ENCODE data around the gene CD69.

Gene CD69

DNA sequence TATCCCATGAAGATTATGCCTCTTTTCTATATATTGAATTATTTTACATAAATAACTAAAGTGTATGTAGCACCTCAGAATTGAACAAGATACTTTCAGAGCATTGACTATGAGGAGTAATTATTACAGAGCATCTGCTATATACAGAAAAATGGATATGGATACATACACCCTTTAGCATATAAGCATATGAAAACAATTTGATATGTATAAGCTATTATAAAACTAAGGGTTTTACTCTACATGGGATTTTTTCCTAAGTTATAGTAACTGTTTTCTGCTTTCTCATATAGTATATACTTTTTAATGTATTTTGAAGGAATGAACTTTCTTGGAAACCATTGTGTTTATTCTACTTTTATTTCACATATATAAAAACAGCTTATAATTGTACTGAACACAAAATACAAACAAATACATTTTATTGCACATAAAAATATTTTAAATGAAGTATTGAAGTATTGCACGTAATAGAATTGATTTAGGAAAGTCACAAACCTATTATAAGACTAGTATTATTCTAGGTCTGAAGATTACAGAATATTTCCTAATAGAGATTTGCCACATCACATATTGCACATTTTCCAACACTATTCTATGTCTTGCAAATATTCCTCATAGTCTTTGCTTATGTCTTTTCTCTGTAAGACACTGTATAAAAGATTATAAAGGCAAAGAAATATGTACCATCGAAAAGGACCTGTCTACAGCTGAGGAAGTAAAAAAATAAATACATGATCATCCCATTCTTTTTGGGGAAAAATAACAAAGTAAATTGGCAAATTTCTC is 8.4 kb downstream of the CD69 start:
- Histone ChIP-seq H4K20me1 (ENCODE audit: control insufficient read depth, insufficient read depth, low read depth, low read length) (no peaks in the 10 kb centered on the region), H3K79me2 (ENCODE audit: control insufficient read depth, low read length) (no peaks in the 10 kb centered on the region), H3K36me3 (ENCODE audit: control insufficient read depth, low read length) (no peaks in the 10 kb centered on the region), H3K9me2 (replicated peaks; ENCODE audit: control insufficient read depth, low read length) (no peaks in the 10 kb centered on the region), H3F3A (ENCODE audit: control insufficient read depth, insufficient read depth) (peaks cover 7% of the 10 kb centered on the region; the same call in 1 of the 2 replicates), H3K4me1 (ENCODE audit: control insufficient read depth, low read length) (peaks cover 4% of the 10 kb centered on the region), H3K9me3 (ENCODE audit: control insufficient read depth, insufficient read depth, low read length) (no peaks in the 10 kb centered on the region), H3K27me3 (ENCODE audit: control insufficient read depth, low read length) (peaks cover 49% of the 10 kb centered on the region), H3K4me3 (ENCODE audit: low read length) (no peak overlapping the region), H3K4me2 (ENCODE audit: low read length) (no peak overlapping the region), H3K27ac (ENCODE audit: low read depth, low read length) (no peak overlapping the region)
- TF ChIP-seq EZH2phosphoT487 (IDR thresholded peaks at IDR 0.05; ENCODE audit: borderline replicate concordance, low read length) = no peak
- TF ChIP-seq, protein P1, sequence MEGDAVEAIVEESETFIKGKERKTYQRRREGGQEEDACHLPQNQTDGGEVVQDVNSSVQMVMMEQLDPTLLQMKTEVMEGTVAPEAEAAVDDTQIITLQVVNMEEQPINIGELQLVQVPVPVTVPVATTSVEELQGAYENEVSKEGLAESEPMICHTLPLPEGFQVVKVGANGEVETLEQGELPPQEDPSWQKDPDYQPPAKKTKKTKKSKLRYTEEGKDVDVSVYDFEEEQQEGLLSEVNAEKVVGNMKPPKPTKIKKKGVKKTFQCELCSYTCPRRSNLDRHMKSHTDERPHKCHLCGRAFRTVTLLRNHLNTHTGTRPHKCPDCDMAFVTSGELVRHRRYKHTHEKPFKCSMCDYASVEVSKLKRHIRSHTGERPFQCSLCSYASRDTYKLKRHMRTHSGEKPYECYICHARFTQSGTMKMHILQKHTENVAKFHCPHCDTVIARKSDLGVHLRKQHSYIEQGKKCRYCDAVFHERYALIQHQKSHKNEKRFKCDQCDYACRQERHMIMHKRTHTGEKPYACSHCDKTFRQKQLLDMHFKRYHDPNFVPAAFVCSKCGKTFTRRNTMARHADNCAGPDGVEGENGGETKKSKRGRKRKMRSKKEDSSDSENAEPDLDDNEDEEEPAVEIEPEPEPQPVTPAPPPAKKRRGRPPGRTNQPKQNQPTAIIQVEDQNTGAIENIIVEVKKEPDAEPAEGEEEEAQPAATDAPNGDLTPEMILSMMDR (IDR thresholded peaks at IDR 0.05; ENCODE audit: low read depth, low read length, poor library complexity, severe bottlenecking) = no peak

DNA sequence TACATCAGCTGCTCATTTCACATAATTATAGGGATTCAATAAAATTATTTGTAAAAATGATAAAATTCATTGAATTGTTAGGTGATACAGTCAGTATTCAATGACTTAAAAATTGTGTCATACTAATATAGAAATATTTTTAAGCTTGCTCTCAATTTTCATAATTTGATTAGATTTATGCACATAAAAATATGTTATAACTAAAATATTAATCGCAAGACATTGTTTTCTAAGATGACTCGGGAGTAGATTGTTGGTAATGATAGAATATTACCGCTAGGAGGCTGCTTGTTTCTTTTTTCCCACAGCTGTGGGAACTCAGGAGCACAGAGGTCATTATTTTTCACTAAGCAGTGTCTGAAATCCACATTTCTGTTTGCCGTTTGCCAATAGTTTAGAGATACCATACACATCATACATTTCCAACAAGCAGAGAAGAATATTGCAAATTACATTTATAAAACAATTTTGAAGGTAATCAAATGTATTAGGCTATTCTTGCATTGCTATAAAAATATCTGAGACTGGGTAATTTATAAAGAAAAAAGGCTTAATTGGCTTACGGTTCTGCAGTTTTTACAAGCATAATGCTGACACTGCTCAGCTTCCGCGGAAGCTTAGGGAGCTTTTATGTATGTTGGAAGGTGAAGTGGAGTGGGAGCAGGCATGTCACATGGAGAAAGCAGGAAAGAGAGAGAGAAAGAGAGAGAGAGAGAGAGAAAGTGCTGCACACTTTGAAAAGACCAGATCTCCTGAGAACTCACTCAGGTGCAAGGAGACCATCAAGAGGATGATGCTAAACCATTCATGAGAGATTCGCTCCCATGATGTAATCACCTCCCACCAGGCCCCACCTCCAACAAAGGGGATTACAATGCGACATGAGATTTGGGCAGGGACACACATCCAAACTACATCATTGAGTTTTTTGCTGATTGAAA is 9.2 kb downstream of the CD69 start:
- H3K4me2 ChIP-seq (ENCODE audit: low read length) = no peak overlapping the region
- no peak overlapping the region for H3K4me3 ChIP-seq (ENCODE audit: low read length)
- no peaks in the 10 kb centered on the region for H3K9me2 ChIP-seq (replicated peaks; ENCODE audit: control insufficient read depth, low read length)

DNA sequence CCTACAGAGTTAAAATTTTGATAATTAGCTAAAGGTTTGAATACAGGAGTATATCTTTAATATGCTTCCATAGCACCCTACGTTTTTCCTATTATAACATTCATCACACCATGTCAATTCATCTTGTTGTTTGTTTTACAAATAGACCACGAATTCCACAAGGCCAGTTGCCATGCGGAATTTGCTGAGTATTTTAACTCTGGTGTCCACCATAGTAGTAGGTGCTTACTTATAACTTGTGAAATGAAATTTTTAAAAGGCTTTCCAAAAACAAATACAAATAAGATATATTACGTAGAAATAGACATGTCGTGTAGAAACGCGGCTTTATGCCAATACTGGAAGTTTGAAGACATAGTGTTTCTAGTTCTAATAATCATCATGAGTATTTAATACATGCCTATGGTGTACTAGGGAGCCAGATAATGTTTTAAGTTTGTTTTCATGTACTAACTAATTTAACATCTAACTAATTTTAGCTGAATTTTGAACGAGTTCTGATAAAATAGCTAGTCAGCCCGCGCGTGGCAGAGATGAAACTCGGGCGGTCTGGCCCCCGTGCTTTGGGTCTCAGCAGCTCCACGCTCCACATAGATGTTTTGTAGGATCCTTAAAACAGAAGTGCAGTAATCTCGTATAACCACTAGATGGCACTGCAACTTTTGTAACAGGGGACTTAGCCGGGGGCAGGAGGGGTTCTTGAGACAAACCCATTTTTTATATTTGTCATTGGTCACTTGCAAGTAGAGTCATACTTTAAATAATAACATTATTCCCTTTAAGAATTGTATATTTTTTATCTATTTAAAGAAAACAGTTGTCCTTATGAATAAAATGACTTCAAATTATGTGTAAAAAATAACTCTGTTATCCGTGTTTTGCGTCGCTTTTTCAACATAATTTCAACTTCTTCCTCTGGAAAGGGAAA is 10.2 kb downstream of the CD69 start:
- Histone ChIP-seq H3K9me3 (ENCODE audit: control insufficient read depth, insufficient read depth, low read length) (no peaks in the 10 kb centered on the region), H3F3A (ENCODE audit: control insufficient read depth, insufficient read depth) (peaks cover 13% of the 10 kb centered on the region; the same call in 1 of the 2 replicates), H3K4me1 (ENCODE audit: control insufficient read depth, low read length) (peaks cover 4% of the 10 kb centered on the region), H3K79me2 (ENCODE audit: control insufficient read depth, low read length) (no peaks in the 10 kb centered on the region), H3K27me3 (ENCODE audit: control insufficient read depth, low read length) (peaks cover 37% of the 10 kb centered on the region), H3K36me3 (ENCODE audit: control insufficient read depth, low read length) (no peaks in the 10 kb centered on the region), H4K20me1 (ENCODE audit: control insufficient read depth, insufficient read depth, low read depth, low read length) (no peaks in the 10 kb centered on the region), H3K4me2 (ENCODE audit: low read length) (peak overlapping the region; percentile 48), H3K4me3 (ENCODE audit: low read length) (0 out of 2 replicates have a peak overlapping the region, but pooled peaks have one; percentile 30), H3K9me2 (replicated peaks; ENCODE audit: control insufficient read depth, low read length) (no peaks in the 10 kb centered on the region), H3K27ac (ENCODE audit: low read depth, low read length) (no peak overlapping the region)
- no peak for TF ChIP-seq EZH2phosphoT487 (IDR thresholded peaks at IDR 0.05; ENCODE audit: borderline replicate concordance, low read length)
- TF ChIP-seq, protein P1 (IDR thresholded peaks at IDR 0.05; ENCODE audit: low read depth, low read length, poor library complexity, severe bottlenecking) = peak; percentile 73

More for the DNA sequence above, 9.2 kb downstream of the CD69 start:
- H3F3A ChIP-seq (ENCODE audit: control insufficient read depth, insufficient read depth) = peaks cover 9% of the 10 kb centered on the region; the same call in 1 of the 2 replicates
- peaks cover 4% of the 10 kb centered on the region for H3K4me1 ChIP-seq (ENCODE audit: control insufficient read depth, low read length)
- TF ChIP-seq, protein P1 (IDR thresholded peaks at IDR 0.05; ENCODE audit: low read depth, low read length, poor library complexity, severe bottlenecking) = no peak
- no peak for TF ChIP-seq EZH2phosphoT487 (IDR thresholded peaks at IDR 0.05; ENCODE audit: borderline replicate concordance, low read length)
- no peak overlapping the region for H3K27ac ChIP-seq (ENCODE audit: low read depth, low read length)
- H4K20me1 ChIP-seq (ENCODE audit: control insufficient read depth, insufficient read depth, low read depth, low read length) = no peaks in the 10 kb centered on the region
- peaks cover 43% of the 10 kb centered on the region for H3K27me3 ChIP-seq (ENCODE audit: control insufficient read depth, low read length)
- H3K9me3 ChIP-seq (ENCODE audit: control insufficient read depth, insufficient read depth, low read length) = no peaks in the 10 kb centered on the region
- no peaks in the 10 kb centered on the region for H3K36me3 ChIP-seq (ENCODE audit: control insufficient read depth, low read length)
- H3K79me2 ChIP-seq (ENCODE audit: control insufficient read depth, low read length) = no peaks in the 10 kb centered on the region

Measured in DOHH2 (cell line).